HG03196 (cell line): ENCODE data around the gene ACE.

Experiments
- ATAC-seq: cut with Tn5 transposase; IDR thresholded peaks from one replicate; pipeline ENCODE4 v1.9.1; 2021; ENCODE audit not compliant: unreplicated experiment

The ACE gene

GRCh38 chr17:63512896-63513644 is 36.2 kb downstream of the ACE start:
- ATAC-seq, result no peak

GRCh38 chr17:63514477-63514876 is 37.6 kb downstream of the ACE start:
- ATAC-seq, result no peak

DNA sequence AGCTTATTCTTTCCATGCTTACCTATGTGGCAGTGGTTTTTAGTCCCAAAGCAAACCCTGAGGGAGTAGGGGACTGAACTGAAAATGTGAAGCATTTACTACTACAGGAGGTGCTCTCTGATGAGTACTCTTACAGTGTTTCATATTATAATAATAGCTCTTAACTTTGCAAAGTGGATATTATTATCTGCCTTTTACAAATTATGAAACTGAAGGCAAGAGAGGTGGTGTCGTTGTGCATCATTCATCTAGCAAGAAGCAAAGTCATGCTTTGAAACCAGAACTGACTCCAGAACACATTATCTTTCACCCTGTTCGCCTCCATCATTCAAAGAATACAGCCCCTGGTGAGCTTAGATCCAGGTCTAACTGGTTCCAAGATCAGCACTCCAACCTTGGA is 38.1 kb downstream of the ACE start:
- ATAC-seq, result no peak

DNA sequence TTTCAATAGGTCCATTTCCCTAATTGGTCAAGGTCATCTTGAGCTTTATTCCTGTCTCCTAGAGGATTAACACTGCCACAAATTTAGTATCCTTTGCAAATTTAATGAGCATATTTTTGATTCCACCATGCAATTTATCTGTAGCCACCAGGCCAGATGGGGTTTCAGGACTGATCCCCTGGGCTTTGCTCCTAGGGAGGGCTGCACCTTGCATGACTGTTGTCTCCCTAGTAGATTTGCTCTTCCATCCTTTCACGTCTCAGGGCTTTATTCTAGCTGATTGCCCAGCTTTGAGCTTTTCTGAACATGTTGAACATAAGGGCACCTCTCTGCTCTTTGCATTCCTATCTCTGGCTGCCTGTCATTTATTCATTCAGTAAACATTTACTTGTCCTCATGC is 38.6 kb downstream of the ACE start:
- ATAC-seq, result no peak

DNA sequence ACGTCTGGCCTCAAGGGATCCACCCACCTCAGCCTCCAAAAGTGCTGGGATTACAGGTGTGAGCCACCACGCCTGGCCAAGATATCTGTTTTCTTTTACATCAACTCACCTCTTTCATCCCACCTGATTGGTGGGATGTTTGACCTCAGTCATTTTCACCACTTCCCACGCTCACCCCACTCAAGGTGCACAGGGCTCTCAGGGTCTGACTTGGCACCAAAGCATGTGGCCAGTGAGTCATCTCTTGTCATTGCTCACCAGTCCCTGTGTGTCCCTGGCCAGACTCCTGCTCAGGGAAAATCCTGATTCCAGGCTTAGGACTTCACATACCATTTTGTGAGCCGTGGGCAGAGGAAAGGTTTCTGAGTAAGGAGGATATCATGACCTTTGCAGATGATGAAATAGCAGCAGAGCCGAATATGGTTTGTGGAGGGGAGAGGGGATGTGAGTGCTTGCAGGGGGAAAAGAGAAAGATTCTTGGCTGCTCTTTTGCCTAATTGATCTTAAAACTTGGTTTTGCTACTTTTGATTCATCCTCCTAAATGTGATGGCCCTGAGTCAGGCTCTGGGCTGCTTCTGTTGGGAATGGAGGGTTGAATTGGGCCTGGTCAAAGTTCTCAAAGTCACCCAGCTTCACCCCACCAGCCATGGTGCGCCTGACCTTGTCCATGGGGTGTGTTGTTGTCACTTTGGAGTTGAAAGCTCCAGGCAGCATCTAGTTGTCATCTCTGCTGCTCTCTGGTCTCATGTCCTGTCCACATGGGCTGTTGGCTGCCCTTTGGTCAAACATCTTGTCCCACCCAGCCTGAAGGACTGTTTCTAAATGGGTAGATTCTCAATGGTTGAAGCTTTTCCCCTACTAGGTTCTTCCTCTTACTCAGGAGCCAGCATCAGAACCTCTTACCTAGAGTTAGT is 40.3 kb downstream of the ACE start:
- ATAC-seq, result no peak

GRCh38 chr17:63517825-63518534 is 41.1 kb downstream of the ACE start:
- no peak for ATAC-seq

GRCh38 chr17:63519116-63519881 is 42.4 kb downstream of the ACE start:
- no peak for ATAC-seq

DNA sequence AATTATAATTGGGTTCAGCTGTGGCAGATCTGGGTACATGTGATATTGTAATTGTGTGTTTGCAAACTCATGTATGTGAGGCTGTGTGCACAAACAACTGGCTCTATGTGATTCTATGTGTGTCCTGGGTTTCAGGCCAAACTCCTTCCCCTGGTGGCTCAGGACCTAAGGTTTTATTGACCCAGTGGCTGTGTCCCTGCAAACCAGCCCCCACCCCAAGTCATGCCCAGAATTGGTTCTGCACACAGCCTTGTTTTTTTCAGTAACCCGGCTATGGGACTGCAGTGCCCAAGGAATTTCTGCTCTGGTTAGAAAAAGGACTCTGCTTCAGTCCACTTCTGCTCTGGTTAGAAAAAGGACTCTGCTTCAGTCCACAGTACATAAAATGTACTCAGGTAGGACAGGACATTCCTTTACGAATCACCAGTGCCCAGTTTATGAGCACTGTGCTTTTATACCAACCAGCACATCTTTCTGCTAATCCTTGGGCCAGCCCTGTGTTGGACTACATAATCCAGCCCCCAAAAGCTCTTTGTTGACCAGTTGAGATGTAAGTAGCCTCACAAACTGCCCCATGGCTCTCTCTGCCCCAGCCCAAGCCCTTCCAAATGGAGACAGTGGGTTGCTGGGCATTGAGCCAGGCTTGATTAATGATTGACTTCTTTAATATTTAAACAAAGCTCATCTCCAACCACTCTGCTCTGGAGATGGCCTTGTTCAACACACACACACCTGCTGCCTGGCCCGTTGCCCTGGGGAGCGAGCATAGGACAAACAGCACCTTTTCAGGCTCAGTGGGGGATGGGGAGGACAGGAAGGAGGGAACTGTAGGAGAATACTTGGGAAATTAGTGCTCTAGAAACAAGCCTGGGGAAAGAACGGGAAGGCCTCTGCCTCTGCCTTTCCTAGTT is 43.4 kb downstream of the ACE start:
- no peak for ATAC-seq

- ATAC-seq, result no peak
Measured at GRCh38 chr17:63523253-63523855, 46.5 kb downstream of the ACE start, which contains the start of gene KCNH6. Gene KCNH6, plus strand, starts transcription at chr17:63523358. Its CDS starts 56 bp downstream, at chr17:63523414.

DNA sequence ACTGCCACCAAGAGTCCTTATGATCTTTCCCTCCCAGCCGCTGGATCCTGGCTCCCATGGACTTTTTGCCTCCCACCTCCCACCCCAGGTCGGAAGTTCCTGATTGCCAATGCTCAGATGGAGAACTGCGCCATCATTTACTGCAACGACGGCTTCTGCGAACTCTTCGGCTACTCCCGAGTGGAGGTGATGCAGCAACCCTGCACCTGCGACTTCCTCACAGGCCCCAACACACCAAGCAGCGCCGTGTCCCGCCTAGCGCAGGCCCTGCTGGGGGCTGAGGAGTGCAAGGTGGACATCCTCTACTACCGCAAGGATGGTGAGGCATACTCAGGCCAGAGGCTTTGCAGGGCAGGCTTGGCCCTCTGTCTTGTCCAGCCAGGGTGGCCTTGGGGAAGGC is 47.2 kb downstream of the ACE start:
- ATAC-seq, result no peak

DNA sequence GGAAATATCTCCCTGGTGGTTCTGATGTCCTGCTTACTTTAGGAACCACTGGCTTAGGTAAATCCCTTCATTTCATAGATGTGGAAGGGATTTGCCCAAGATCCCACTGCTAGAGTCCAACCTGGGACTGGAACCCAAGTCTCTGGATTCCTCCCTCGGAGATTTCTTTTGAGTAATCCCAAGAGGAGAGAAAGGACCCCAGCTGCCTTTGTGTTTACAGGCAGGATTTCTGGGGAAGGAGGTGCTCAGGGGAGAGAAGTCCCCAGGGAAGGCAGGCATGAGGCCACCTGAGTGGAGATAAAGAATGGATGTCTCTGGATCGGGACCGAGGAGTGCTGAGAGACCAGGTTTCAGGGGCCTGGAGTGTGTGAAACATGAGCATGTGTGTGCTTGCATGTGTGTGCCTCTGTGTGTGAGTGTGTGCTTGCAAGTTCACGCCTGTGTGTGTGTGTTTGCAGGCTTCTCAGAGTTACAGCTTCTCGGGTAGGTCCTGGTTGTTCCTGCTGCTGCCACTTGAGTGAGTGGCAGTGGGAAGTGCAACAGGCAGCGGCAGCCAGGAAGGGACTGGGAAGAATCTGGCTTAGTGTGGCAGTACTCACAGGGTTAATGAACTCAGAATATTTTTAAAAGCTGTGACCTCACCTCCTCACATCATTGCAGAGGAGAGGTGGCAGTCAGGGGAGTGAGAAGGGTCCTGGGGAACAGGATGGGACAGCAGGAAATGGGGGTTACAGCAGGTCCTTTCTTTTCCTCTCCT is 48.5 kb downstream of the ACE start:
- ATAC-seq, result no peak

GRCh38 chr17:63526861-63527260 is 50.0 kb downstream of the ACE start:
- ATAC-seq, result no peak

GRCh38 chr17:63528183-63528582 is 51.3 kb downstream of the ACE start:
- no peak for ATAC-seq

DNA sequence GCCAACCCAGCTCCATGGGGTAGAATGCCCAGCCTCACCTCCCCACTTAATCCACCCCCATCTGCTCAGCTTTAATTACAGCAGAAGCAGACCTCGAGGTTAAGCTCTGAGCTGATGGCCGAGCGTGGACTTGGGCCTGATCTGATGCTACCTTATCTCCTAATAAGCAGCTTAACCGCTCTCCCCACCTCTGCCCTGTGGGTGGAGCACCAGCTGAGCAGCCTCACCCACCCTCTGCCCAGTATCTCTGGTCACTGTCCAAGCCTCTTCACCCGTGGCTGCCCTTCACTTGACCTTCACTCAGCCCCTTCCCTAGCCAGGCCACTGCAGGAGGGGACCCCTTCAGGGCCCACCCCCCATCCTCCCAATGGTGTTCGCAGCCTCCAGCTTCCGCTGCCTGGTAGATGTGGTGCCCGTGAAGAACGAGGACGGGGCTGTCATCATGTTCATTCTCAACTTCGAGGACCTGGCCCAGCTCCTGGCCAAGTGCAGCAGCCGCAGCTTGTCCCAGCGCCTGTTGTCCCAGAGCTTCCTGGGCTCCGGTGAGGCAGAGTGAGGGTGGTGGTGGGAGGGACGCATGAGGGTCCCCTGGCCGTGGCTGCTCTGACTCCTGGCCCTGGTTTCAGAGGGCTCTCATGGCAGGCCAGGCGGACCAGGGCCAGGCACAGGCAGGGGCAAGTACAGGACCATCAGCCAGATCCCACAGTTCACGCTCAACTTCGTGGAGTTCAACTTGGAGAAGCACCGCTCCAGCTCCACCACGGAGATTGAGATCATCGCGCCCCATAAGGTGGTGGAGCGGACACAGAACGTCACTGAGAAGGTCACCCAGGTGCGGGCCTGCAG is 53.1 kb downstream of the ACE start:
- ATAC-seq, result no peak

- ATAC-seq, result no peak
Measured at GRCh38 chr17:63530557-63531021, 53.7 kb downstream of the ACE start.

DNA sequence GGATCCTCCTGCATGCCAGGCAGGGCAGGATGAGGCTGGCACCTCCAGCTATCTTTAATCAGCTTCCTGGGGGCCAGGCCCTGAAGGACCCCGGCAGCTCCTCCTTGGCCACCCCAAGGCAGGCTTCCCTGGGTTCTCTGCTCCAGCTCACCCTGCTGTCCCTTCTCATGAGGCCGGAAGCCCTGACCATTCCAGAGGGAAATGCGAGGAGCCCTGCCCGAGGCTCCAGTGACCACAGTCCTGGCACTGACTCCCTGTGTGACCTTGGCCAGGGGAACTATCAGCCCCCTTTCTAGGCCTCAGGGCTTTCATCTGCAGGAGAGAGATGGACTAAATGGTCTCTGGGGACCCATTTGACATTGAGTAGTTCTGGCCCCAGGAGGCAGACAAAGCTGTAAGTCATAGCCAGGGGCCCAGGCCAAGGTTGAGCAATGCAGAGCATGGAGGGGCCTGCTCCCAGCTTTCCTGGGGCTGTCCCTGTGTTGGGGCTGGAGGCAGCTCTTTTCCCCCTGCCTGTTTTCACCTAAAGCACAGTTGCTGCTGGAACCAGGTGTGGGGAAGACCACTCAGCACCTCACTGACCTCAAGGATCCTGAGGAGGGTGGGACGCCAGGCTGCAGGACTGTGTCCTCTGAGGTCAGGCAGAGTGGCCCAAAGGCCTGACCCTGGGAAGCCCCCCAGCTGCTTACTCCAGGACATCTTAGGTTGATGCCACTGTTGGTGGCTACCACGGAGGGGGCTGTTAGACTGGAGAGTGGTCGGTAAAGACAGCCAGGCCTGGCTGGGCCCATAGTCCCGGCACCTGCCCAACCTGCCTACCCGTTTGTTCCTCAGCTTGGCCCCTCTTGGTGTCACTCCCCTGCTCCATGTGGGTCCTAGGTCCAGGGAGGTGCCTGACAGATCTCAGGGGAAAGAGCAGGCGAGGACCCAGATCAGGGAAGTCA is 54.4 kb downstream of the ACE start:
- ATAC-seq, result no peak
